Measurements from ENCODE around the gene ADAMTS17.
"Not testable (repeated sequence)": the region's sequence is repeated elsewhere in the genome, so short reads cannot be mapped to it uniquely, and the experiment has no call there.

Gene ADAMTS17

DNA sequence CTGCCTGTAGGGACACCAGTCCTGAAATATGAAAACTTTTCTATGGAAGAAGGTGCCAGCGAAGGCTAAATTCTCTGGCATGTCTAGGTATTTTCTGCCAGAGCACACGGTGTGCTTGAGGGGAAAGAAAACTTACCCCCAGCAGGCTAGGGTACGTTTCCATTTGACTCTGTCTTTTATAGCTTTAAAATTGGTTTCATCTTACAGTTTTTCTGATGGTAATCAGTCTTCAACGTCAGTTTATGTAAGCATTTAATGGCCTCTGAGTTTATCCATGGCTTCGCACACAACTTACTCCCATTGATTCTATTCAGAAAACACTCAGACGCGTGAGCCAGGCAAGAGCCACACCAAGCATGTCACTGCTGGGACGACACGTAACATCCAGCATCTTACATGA, 249.7 kb downstream of the ADAMTS17 start:
- no peak for DNase-seq (ENCODE audit: low read depth)

GRCh38 chr15:100090411-100090810, 251.4 kb downstream of the ADAMTS17 start:
- DNase-seq (ENCODE audit: low read depth), result no peak

GRCh38 chr15:100084042-100084821, 257.5 kb downstream of the ADAMTS17 start:
- not testable (repeated sequence) for DNase-seq (ENCODE audit: low read depth)

DNA sequence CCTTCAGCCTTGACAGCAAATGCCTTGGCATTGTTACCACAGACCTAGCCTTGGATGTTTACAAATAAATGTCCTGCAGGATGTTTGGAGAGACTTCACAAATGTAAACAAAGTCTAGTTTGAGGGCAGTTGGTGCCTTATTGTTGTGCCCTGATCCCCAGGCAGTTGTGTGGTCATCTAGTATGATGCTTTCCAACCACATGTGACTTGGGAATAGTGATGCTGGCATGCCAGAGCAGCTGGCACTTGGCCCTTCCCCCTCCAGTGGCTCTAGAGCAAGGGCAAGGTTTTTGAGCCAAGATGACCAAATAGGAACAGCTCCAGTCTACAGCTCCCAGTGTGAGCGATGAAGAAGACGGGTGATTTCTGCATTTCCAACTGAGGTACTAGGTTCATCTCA, 258.2 kb downstream of the ADAMTS17 start:
- no peak for DNase-seq (ENCODE audit: low read depth)

GRCh38 chr15:100082761-100083402, 258.9 kb downstream of the ADAMTS17 start:
- no peak for DNase-seq (ENCODE audit: low read depth)

GRCh38 chr15:100081454-100081853, 260.3 kb downstream of the ADAMTS17 start:
- no peak for DNase-seq (ENCODE audit: low read depth)

GRCh38 chr15:100078511-100079220, 263.1 kb downstream of the ADAMTS17 start:
- DNase-seq (ENCODE audit: low read depth), result no peak

DNA sequence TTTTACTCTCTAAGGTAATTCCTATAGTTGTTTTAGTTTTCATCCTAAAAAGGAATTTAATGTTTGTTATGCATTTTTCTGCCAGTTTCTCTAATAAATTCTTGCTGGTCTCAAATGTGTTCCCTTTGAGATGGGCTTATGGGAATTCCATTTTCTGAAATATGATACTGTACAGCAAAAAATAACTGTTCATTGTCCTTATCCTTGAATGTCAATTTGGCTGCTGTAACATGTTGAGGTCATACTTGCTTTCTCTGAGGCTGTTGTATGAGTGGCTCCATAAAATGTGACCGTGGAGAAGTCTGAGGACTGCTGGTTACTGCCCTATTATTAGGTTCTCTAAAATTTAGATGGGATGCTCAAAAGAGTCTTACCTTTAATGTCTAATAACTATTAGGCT, 266.5 kb downstream of the ADAMTS17 start:
- DNase-seq (ENCODE audit: low read depth), result no peak

- no peak for DNase-seq (ENCODE audit: low read depth)
These were observed 267.8 kb downstream of the ADAMTS17 start for GRCh38 chr15:100073982-100074381.

DNA sequence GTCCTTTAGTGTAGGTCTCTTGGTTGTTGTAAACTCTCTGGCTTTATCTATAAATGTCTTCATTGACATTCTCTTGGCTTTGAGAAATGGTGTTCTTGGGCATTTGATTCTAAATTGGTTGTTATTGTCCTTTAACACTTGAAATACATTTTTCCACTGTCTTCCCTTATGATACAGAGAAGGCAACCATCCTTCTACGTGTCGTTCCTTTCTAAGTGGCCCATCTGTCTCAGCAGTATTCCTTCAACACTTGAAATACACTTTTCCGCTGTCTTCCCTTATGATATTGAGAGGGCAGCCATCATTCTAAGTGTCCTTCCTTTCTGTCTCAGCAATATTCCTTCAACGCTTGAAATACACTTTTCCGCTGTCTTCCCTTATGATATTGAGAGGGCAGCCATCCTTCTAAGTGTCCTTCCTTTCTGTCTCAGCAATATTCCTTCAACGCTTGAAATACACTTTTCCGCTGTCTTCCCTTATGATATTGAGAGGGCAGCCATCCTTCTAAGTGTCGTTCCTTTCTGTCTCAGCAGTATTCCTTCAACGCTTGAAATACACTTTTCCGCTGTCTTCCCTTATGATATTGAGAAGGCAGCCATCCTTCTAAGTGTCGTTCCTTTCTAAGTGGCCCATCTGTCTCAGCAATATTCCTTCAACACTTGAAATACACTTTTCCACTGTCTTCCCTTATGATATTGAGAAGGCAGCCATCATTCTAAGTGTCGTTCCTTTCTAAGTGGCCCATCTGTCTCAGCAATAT, 275.1 kb downstream of the ADAMTS17 start:
- DNase-seq (ENCODE audit: low read depth), result not testable (repeated sequence)

DNA sequence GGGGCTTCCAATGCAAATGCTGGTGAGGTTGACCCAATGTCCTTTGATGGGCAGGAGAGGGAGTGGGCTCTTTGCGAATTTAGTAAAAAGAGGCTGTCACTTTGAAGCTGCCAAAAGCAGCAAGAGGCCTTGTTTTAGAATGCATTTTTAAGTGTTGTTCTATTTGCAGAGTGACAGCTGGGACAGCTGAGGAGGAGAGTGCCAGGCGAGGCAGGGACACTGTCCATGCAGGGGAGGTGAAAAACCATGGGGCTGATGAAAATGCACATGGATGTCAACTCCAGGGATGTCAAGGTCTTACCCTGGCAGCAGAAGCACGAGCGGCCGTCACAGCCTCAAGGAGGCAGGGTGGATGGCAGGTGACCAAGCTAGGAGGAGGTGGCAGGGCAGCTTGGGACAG, 279.8 kb downstream of the ADAMTS17 start:
- DNase-seq (ENCODE audit: low read depth), result no peak

GRCh38 chr15:100060276-100060926, 281.4 kb downstream of the ADAMTS17 start:
- DNase-seq (ENCODE audit: low read depth), result no peak

GRCh38 chr15:100059521-100059920, 282.3 kb downstream of the ADAMTS17 start:
- DNase-seq (ENCODE audit: low read depth), result no peak

DNA sequence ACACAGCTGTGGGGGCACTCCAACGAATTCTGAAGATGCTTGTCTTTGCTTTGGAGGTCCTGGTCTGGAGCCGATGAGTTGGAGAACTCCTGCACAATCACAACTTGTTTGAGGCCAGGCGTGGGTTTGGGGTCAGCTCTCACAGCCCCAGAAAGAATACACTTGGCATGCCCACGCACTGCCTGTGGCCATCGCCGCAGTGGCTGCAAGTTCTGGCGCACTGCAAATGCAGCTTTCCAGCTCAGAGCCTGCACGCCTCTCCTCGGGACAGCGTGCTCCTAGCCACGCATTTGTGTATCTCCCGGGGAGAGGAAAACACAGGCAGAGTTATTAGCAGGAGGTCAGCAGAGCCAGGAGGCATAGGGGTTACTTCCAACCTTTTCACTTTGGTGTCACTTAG, 282.7 kb downstream of the ADAMTS17 start:
- no peak for DNase-seq (ENCODE audit: low read depth)

- no peak for DNase-seq (ENCODE audit: low read depth)
These were observed 283.3 kb downstream of the ADAMTS17 start for GRCh38 chr15:100058458-100058857.

- DNase-seq (ENCODE audit: low read depth), result no peak
These were observed 284.5 kb downstream of the ADAMTS17 start for GRCh38 chr15:100057281-100057680.

- no peak for DNase-seq (ENCODE audit: low read depth)
These were observed 285.2 kb downstream of the ADAMTS17 start for GRCh38 chr15:100056411-100057072.

DNA sequence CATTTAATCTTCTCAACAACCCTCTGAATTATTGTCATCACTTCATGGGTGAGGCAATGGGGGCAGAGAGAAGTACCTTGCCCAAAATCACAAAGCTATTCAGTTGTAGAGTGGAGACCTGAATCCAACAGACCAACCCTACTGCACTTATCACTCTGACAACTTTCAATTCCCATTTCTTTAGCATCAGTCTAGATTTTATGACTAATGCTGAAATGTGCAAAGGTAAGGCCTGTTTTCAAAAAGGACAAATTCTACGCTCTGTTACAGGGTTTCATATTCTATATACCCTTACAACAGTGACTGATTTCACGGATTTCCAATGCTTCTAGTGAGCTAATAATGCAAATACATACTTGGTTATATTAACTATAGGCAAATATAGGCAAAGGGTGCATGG, 286.0 kb downstream of the ADAMTS17 start:
- no peak for DNase-seq (ENCODE audit: low read depth)

DNA sequence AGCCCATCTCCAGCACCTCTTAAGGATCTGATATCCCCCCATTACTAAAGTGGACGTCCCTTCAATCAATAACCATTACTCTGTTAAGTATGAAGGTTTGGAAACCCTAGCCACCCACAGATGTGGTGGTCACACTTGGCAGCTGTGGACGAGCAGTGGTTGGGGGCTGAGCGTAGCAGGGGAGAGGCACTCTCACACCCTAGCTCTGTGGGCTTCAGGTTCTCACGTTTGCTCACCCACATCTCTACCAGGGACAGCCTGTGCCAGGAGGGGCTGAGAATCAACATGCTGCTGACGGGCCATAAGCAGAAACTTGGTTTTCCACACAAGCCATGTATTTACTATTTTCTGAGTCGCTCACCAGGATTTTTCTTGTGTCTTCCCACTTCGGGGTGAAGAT, 287.2 kb downstream of the ADAMTS17 start:
- DNase-seq (ENCODE audit: low read depth), result no peak

DNA sequence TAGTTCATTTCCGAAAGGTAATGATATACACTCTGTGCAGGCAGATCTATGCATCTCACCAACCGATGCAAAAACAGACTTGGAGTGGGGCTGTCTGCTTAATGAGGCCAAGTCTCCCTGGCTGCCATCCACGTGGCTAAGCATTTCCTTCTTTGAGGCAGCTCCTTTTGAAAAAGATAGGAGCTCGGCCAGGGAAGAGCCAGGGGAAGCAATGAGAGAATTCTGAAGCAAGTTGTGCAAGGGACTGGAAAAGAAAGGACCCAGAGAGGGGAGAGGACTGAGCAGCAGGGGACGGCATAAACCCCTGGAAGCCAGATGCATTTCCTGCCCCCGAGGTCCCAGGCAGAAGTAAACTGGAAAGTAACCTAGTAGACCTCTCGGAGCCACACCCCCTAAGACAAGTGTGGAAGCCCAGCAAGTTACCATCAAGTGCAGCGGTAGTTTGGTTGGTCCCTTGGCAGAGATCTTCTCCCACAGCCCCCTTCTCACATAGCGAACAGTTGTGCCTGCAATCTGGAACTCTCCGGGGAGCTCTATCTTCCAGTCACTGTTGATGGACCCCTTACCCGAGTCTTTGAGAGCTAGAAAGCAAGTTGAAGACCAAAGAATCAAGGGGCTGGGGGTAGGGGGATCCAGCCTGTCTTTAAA, 288.2 kb downstream of the ADAMTS17 start:
- no peak for DNase-seq (ENCODE audit: low read depth)

Data from fibroblast of gingiva (primary cell).